GM10248 (cell line): ENCODE measurements around the gene EVI5L.
A peak's percentile ranks its signal among the peaks of the same experiment; 100 is the strongest.

Source experiments
- CTCF ChIA-PET: fragments of 300-600 bp; sonication (Branson Sonifier 250); formaldehyde crosslinking; extraction: SDS; loops from one replicate; lab custom pipeline; 2021; ENCODE audit warnings: antibody characterized with exemption; lab: Yijun Ruan, JAX
- POLR2A ChIA-PET: fragments of 350-650 bp; sonication (Branson Sonifier 250); formaldehyde crosslinking; extraction: SDS; loops from one replicate; lab custom pipeline; 2020; ENCODE audit warnings: antibody characterized with exemption; lab: Yijun Ruan, JAX
- DNase-seq: peaks from one replicate; pipeline ENCODE4 v3.0.0; 2012; ENCODE audit errors: extremely low spot score
- CTCF ChIP-seq: IDR thresholded peaks from 2 replicates; pipeline ENCODE4 v1.5.1; 2012; ENCODE audit warnings: mild to moderate bottlenecking, low read depth; ENCODE audit errors: extremely low read depth, missing control alignments, control extremely low read depth

EVI5L gene

GRCh38 chr19:7795555-7796161, 34.4 kb upstream of the EVI5L start:
- TF ChIP-seq CTCF, result no peak
- ChIA-PET CTCF (interaction anchor here (1.5 to 1.7 kb wide), 2 partner anchors 115 to 227 kb away, joined by 4 to 5 read pairs; partner anchors contain the start of gene TRAPPC5), POLR2A (no interaction called here)
- DNase-seq, result no peak

- TF ChIP-seq CTCF, result peak; percentile 37
- DNase-seq, result peak; percentile 62
- ChIA-PET CTCF (interaction anchor here (0.7 to 3.8 kb wide), 60 partner anchors 8 to 697 kb away, joined by 3 to 49 read pairs (median 5); partner anchors contain the start of genes ARHGEF18, CD209, EVI5L and FCER2), POLR2A (interaction anchor here (1.5 kb wide), 1 partner anchor 101 kb away, joined by 3 read pairs; no protein-coding TSS in a partner anchor)
These were observed 30.2 kb upstream of the EVI5L start for GRCh38 chr19:7799640-7800355.

GRCh38 chr19:7801020-7801570, 28.9 kb upstream of the EVI5L start:
- POLR2A ChIA-PET, result no interaction called here
- CTCF ChIA-PET, result interaction anchor here (0.8 to 3.8 kb wide), 24 partner anchors 10 to 699 kb away, joined by 3 to 49 read pairs (median 6); partner anchors contain the start of genes EVI5L, PET100, STXBP2 and TIMM44
- no peak for TF ChIP-seq CTCF
- DNase-seq, result no peak

- ChIA-PET POLR2A (no interaction called here), CTCF (interaction anchor here (1.7 to 4.6 kb wide), 3 partner anchors 13 to 238 kb away, joined by 6 to 17 read pairs (median 14); partner anchors contain the start of gene TRAPPC5)
- no peak for DNase-seq
These were observed 23.8 kb upstream of the EVI5L start for GRCh38 chr19:7806234-7806633.

GRCh38 chr19:7806876-7807275, 23.1 kb upstream of the EVI5L start:
- no peak for DNase-seq
- CTCF ChIA-PET, result interaction anchor here (1.7 to 4.6 kb wide), 3 partner anchors 12 to 238 kb away, joined by 6 to 17 read pairs (median 14); partner anchors contain the start of gene TRAPPC5
- TF ChIP-seq CTCF, result no peak
- POLR2A ChIA-PET, result interaction anchor here (0.8 kb wide), 2 partner anchors 9 to 450 kb away, joined by 3 to 6 read pairs; no protein-coding TSS in a partner anchor

More at GRCh38 chr19:7806234-7806633, 23.8 kb upstream of the EVI5L start:
- TF ChIP-seq CTCF, result no peak

- no peak for DNase-seq
- CTCF ChIA-PET, result no interaction called here
- POLR2A ChIA-PET, result no interaction called here
- no peak for TF ChIP-seq CTCF
These were observed 21.9 kb upstream of the EVI5L start for GRCh38 chr19:7808108-7808507.
